Cerebellar nuclear complex (tissue), 1 donor: ENCODE data around the gene CTAGE6.
"Not testable (repeated sequence)": the region's sequence is repeated elsewhere in the genome, so short reads cannot be mapped to it uniquely, and the experiment has no call there.

ENCODE experiments used
- DNase-seq, 2 experiments: peaks; one replicate each; lab custom pipeline; 2025; lab: John Stamatoyannopoulos, UW

The CTAGE6 gene

GRCh38 chr7:143757596-143757995, at the start of gene CTAGE6:
Gene CTAGE6, minus strand, starts transcription at chr7:143757696. Its CDS starts 38 bp downstream, at chr7:143757658.
- not testable (repeated sequence) for DNase-seq

GRCh38 chr7:143806664-143807071, 49.2 kb upstream of the CTAGE6 start:
- DNase-seq, result not testable (repeated sequence)

- DNase-seq, result not testable (repeated sequence)
These were observed 40.4 kb upstream of the CTAGE6 start for GRCh38 chr7:143797896-143798290.

- not testable (repeated sequence) for DNase-seq
These were observed 39.8 kb upstream of the CTAGE6 start for GRCh38 chr7:143797119-143797895.

GRCh38 chr7:143795653-143796052, 38.2 kb upstream of the CTAGE6 start:
- DNase-seq, result not testable (repeated sequence)

- DNase-seq, result not testable (repeated sequence)
These were observed 35.1 kb upstream of the CTAGE6 start for GRCh38 chr7:143792633-143793032.

- DNase-seq, result not testable (repeated sequence)
These were observed 28.1 kb upstream of the CTAGE6 start for GRCh38 chr7:143785415-143786182.

- not testable (repeated sequence) for DNase-seq
These were observed 22.1 kb upstream of the CTAGE6 start for GRCh38 chr7:143779591-143779990.

GRCh38 chr7:143772738-143773468, 15.4 kb upstream of the CTAGE6 start:
- DNase-seq, result not testable (repeated sequence)

- DNase-seq, result not testable (repeated sequence)
These were observed 10.0 kb upstream of the CTAGE6 start for GRCh38 chr7:143767531-143767930.

- not testable (repeated sequence) for DNase-seq
These were observed 8.2 kb upstream of the CTAGE6 start for GRCh38 chr7:143765678-143766077.

GRCh38 chr7:143763065-143763464, 5.6 kb upstream of the CTAGE6 start:
- DNase-seq, result not testable (repeated sequence)

- DNase-seq, result not testable (repeated sequence)
These were observed 12.2 kb downstream of the CTAGE6 start for GRCh38 chr7:143745340-143745739.

GRCh38 chr7:143737037-143737819, 20.3 kb downstream of the CTAGE6 start:
- DNase-seq, result not testable (repeated sequence)

- DNase-seq, result no peak
These were observed 21.5 kb downstream of the CTAGE6 start for GRCh38 chr7:143735962-143736361.

GRCh38 chr7:143733876-143734275, 23.6 kb downstream of the CTAGE6 start:
- no peak for DNase-seq

GRCh38 chr7:143728333-143728862, 29.1 kb downstream of the CTAGE6 start:
- DNase-seq, result no peak

GRCh38 chr7:143727561-143727960, 29.9 kb downstream of the CTAGE6 start:
- DNase-seq, result not testable (repeated sequence)

- DNase-seq, result not testable (repeated sequence)
These were observed 31.4 kb downstream of the CTAGE6 start for GRCh38 chr7:143726143-143726542.

- not testable (repeated sequence) for DNase-seq
These were observed 37.2 kb downstream of the CTAGE6 start for GRCh38 chr7:143720335-143720734.
